Uterine smooth muscle cell (primary cell): Measurements from ENCODE around the gene ZNF474. TPM values are rescaled to one million over a fixed set of nuclear protein-coding genes. Genes with fewer than 3 reads are reported as not detected.

ENCODE experiments used
- total RNA-seq: library from RNA; depleted of rRNA; stranded (reverse); fragments of >200 nt; gene quantifications from 2 replicates; pipeline ENCODE4 v1.2.3, GENCODE V29; 2014

The ZNF474 gene
- total RNA-seq: 0.11 and 0.12 TPM in 2 replicates

GRCh38 chr5:122129306-122129705, at the start of gene ZNF474:
TSS of gene ZNF474 (plus strand) at chr5:122129546. CDS start at chr5:122151991, 22,445 bp downstream.

Other genes with a start within 250 kb of the ZNF474 start
- gene SRFBP1, start 167.6 kb upstream of the ZNF474 start, total RNA-seq: 20.4 and 23.8 TPM in 2 replicates
- gene LOX, start 51.3 kb upstream of the ZNF474 start, total RNA-seq: 22.4 and 58.0 TPM in 2 replicates
- gene SNCAIP, start 182.7 kb downstream of the ZNF474 start, total RNA-seq: 26.2 and 69.9 TPM in 2 replicates